HAP-1 (cell line): Measurements from ENCODE around the gene EIF4B.

Experiments
- DNase-seq, 2 experiments: peaks; one replicate each; pipeline ENCODE4 v3.0.0-alpha.2; 2016 to 2020; ENCODE audit warnings: low spot score in 2 of 2
- H3K27me3 ChIP-seq: fragments of 250-450 bp; sonication (Bioruptor Pico); 2 replicates; pipeline ENCODE4 v1.5.1; 2020; ENCODE audit warnings: low read depth, mild to moderate bottlenecking, moderate library complexity
- H3K36me3 ChIP-seq: fragments of 250-450 bp; sonication (Bioruptor Pico); replicated peaks from 2 replicates; pipeline ENCODE4 v1.5.1; 2020; ENCODE audit warnings: mild to moderate bottlenecking
- H3K4me1 ChIP-seq: fragments of 250-450 bp; sonication (Bioruptor Pico); 2 replicates; pipeline ENCODE4 v1.5.1; 2020; ENCODE audit warnings: mild to moderate bottlenecking
- H3K4me3 ChIP-seq: fragments of 250-450 bp; sonication (Bioruptor Pico); 2 replicates; pipeline ENCODE4 v1.5.1; 2020; ENCODE audit warnings: mild to moderate bottlenecking, moderate library complexity
- H3K9me3 ChIP-seq: fragments of 250-450 bp; sonication (Bioruptor Pico); 2 replicates; pipeline ENCODE4 v1.5.1; 2020; ENCODE audit warnings: mild to moderate bottlenecking, moderate library complexity
- in situ Hi-C: fragments of 300-500 bp; cut with MboI; formaldehyde crosslinking; loops from 3 replicates; pipeline ENCODE4 v1.14.3; 2020; ENCODE audit warnings: low sequenced_read_pairs, inconsistent platforms, mixed read lengths

The EIF4B gene

GRCh38 chr12:53045696-53046045 lies 39.4 kb downstream of the EIF4B start:
- Histone ChIP-seq H3K4me1 (peaks cover 30% of the 10 kb centered on the region), H3K36me3 (peaks cover 6% of the 10 kb centered on the region), H3K27me3 (no peaks in the 10 kb centered on the region), H3K9me3 (no peaks in the 10 kb centered on the region), H3K4me3 (no peak overlapping the region; the same call in 1 of the 2 replicates)
- DNase-seq = no peak
- in situ Hi-C loops = no loop called here

GRCh38 chr12:53046655-53047220 lies 40.5 kb downstream of the EIF4B start:
- H3K4me3 ChIP-seq = peak overlapping the region; percentile 56
- H3K4me1 ChIP-seq = peaks cover 30% of the 10 kb centered on the region
- H3K27me3 ChIP-seq = no peaks in the 10 kb centered on the region
- peak; percentile 46 to 79 for DNase-seq
- in situ Hi-C loops = no loop called here
- peaks cover 6% of the 10 kb centered on the region for H3K36me3 ChIP-seq
- H3K9me3 ChIP-seq = no peaks in the 10 kb centered on the region

GRCh38 chr12:53047221-53048032 lies 41.2 kb downstream of the EIF4B start:
- H3K36me3 ChIP-seq = peaks cover 6% of the 10 kb centered on the region; the same call in 1 of the 2 replicates
- no peaks in the 10 kb centered on the region for H3K9me3 ChIP-seq
- peak overlapping the region; percentile 11 for H3K4me3 ChIP-seq
- peaks cover 30% of the 10 kb centered on the region for H3K4me1 ChIP-seq
- DNase-seq = peak; percentile 52 to 78
- in situ Hi-C loops = no loop called here
- no peaks in the 10 kb centered on the region for H3K27me3 ChIP-seq

GRCh38 chr12:53048033-53048779 lies 42.0 kb downstream of the EIF4B start:
- Histone ChIP-seq H3K9me3 (no peaks in the 10 kb centered on the region), H3K27me3 (no peaks in the 10 kb centered on the region), H3K4me3 (peak overlapping the region; percentile 11; the same call in 1 of the 2 replicates), H3K36me3 (no peaks in the 10 kb centered on the region), H3K4me1 (peaks cover 30% of the 10 kb centered on the region)
- in situ Hi-C loops = no loop called here
- no peak for DNase-seq

DNA sequence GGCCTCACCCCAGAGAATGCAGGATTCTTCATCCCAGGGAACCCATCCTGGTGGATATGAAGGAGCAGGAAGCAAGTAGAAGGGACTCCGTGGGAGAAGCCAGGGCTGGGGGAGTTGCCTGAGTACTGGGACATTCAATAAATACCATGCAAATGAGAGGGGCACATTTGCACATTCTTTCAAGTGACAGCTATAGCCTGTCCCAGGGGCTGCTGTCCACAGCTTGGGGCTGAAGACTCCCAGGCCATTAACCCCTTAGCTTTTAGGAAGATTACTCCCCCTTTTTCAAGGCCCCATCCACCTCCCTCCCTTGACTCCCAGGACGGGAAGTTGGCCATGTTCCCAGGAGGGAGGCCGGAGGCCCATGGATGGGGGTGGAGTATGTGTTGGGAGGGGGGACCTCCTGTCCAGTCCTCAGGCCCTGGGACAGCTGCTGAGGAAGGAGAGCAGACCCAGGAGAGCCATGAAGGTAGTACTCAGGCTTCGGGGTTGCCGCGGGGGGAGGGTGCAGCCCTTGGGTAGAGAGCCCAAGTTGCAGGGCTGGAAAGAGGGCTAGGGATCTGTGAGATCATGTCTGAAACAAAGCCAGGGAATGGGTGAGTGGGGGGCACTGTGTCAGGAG lies 42.6 kb downstream of the EIF4B start:
- no peaks in the 10 kb centered on the region for H3K36me3 ChIP-seq
- in situ Hi-C loops = no loop called here
- H3K27me3 ChIP-seq = no peaks in the 10 kb centered on the region
- H3K4me3 ChIP-seq = no peak overlapping the region
- H3K9me3 ChIP-seq = no peaks in the 10 kb centered on the region
- DNase-seq = peak; percentile 55 to 66
- H3K4me1 ChIP-seq = peaks cover 30% of the 10 kb centered on the region

- no peak within 1 kb of the TSS for H3K4me3 ChIP-seq
- no peaks in the 10 kb centered on the region for H3K9me3 ChIP-seq
- H3K27me3 ChIP-seq = no peaks in the 10 kb centered on the region
- peak; percentile 11 to 65 for DNase-seq
- no peaks in the 10 kb centered on the region for H3K36me3 ChIP-seq
- H3K4me1 ChIP-seq = peaks cover 30% of the 10 kb centered on the region
- in situ Hi-C loops = no loop called here
Measured at GRCh38 chr12:53049571-53050318, 43.5 kb downstream of the EIF4B start, which contains the start of gene TNS2. TSS of gene TNS2 (plus strand) at chr12:53050065. CDS start at chr12:53050186, 121 bp downstream.

DNA sequence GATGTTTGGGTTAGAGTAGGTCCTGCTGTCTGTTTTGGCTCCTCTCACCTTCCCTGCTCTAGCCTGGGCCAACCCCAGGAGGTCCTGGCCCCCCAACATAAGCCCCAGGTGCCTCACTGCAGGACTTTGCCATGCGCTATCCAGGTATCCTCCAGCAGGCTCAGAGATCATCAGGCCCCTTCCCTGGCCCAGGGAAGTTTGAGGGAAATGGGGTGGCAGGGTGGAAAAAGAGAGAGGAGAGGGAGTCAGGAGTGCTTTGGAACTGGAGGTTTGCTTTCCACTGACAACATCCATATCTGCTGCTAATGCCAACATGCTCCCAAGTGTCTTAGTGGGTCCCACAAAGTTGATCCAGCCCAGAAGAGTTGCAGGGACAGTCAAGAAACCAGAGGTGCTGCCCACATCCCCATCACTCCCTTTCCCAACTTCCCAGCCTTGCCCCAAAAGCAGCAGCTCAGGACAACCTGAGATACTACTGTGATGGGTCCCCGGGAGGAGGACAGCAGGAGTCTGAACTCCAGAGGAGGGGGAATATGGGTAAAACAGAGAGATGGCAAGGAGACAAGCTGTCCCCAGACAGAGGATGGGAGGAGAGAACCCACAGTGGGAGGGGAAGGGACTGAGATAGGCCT lies 44.3 kb downstream of the EIF4B start:
- H3K4me1 ChIP-seq = peaks cover 30% of the 10 kb centered on the region
- in situ Hi-C loops = no loop called here
- H3K9me3 ChIP-seq = no peaks in the 10 kb centered on the region
- no peaks in the 10 kb centered on the region for H3K27me3 ChIP-seq
- no peak overlapping the region for H3K4me3 ChIP-seq
- H3K36me3 ChIP-seq = no peaks in the 10 kb centered on the region
- no peak for DNase-seq

DNA sequence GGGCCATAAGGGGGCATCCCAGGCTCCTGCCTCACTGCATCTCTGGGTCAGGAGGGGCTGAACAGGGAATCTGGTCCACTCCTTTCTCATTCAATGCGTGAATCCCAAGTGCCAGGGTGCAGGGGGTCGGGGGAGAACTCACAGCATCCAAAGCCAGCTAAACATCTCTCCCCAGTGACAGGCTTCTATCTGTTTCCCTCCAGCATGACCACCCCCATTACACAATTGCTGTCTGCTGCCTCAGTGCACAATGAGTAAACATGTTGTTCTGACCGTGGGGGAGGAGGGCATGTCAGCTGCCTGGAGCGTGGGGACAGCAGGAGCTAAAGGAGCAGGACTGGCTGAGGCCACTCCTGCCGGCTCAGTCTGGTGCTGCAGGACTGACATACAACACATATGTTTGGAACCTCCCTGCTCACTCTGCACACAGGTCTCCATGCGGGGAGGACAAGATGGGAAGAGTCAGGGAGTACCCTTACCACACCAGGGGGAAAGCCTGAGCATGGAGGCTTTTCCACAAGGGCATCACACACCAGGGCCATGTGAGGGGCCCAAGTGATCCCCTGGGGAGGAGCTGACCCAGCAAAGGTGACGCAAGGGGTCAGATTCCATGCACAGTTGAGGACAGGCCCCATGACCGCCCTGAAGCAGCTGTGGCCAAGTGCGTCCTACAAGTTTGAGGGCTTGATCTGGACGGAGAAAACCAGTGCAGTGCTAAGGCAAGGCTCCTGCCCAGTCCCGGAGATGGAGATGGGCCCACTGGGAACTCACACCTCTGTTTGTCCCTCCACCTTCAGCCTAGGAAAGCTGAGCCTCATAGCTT lies 45.0 kb downstream of the EIF4B start:
- no peak overlapping the region for H3K4me3 ChIP-seq
- H3K9me3 ChIP-seq = no peaks in the 10 kb centered on the region
- in situ Hi-C loops = no loop called here
- no peaks in the 10 kb centered on the region for H3K27me3 ChIP-seq
- no peak for DNase-seq
- no peaks in the 10 kb centered on the region for H3K36me3 ChIP-seq
- peaks cover 26% of the 10 kb centered on the region for H3K4me1 ChIP-seq

- Histone ChIP-seq H3K27me3 (no peaks in the 10 kb centered on the region), H3K4me1 (peaks cover 23% of the 10 kb centered on the region), H3K4me3 (no peak overlapping the region), H3K9me3 (no peaks in the 10 kb centered on the region), H3K36me3 (no peaks in the 10 kb centered on the region)
- DNase-seq = no peak
- in situ Hi-C loops = no loop called here
Measured at GRCh38 chr12:53051881-53052412, 45.7 kb downstream of the EIF4B start.

DNA sequence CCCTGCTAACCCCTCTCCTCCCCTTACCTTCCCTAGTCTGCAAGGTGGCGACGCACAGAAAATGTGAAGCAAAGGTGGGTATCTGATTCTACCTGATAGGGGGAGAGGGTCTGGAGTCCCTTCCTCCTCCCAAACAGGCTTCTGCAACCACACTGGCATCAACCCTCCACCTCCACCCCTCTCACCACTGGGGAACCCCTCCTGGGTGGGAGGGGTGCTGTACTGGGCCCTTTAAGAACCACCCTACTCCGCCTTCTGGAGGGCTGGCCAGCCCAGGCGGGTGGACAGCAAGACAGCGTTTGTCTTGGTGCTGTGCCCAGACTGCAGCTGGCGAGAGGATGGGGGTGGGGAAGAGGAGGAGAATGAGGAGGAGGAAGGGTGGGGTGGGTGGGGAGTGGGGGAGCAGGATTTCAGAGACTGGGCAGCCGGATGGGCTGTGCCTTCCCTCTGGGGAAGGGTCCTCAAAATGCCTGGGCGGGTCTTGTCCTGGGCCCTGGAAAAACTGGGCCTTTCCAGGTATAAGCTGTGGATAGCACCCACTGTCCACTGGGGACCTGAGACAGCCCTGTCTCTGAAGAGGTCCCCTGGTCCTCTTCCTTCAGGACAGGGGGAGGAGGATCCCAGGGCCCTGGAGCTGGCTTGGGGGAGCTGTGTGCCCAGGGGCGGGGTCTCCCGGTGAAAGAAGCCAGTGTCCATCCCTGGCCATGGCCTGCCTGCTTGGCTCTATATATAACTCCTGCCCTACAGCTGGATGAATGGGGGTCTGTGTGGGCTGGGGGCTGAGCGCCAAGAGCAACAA lies 46.4 kb downstream of the EIF4B start:
- Histone ChIP-seq H3K36me3 (no peaks in the 10 kb centered on the region), H3K27me3 (no peaks in the 10 kb centered on the region), H3K9me3 (no peaks in the 10 kb centered on the region), H3K4me3 (no peak overlapping the region), H3K4me1 (peaks cover 21% of the 10 kb centered on the region)
- in situ Hi-C loops = no loop called here
- no peak for DNase-seq

GRCh38 chr12:53053218-53054111 lies 47.2 kb downstream of the EIF4B start:
- Histone ChIP-seq H3K4me3 (peak overlapping the region; percentile 81), H3K36me3 (no peaks in the 10 kb centered on the region), H3K4me1 (peaks cover 13% of the 10 kb centered on the region), H3K9me3 (no peaks in the 10 kb centered on the region), H3K27me3 (no peaks in the 10 kb centered on the region)
- peak in 1 of 2 experiments; percentile 72 for DNase-seq
- in situ Hi-C loops = no loop called here
